Measurements from ENCODE around the gene SEPTIN10.

SEPTIN10 gene

DNA sequence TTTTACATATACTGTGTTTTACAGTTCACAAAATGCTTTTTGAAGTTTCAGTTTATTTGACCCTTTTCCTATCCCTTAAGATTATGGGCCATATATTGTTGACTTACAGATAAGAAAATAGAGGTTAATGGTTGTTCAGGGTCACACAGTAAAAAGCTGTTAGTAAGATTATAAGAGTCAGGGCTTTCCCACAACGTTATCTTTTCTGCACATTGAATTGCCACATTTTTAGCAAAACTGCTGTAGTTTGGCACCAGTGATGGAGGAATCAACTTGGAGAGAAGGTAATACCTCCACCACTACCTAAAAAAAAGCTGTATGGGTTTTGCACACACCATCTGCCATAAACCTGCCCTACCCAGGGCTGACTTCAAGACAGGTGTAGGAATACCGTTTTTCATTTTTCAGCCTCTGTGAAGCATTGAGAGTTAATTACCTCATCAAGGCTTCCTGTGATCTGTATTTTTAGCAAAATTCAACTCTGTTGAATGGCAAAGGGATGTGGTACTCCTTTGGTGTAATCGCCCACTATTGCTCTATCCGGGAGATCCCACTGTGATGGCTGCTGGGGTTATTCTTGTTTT lies 5.4 kb upstream of the SEPTIN10 start:
- Histone ChIP-seq H3K36me3 (ENCODE audit: insufficient read depth, insufficient read length, low read length) (peaks cover 29% of the 10 kb centered on the region), H3K4me3 (ENCODE audit: insufficient read length, low read depth) (no peak overlapping the region), H3K9ac (ENCODE audit: insufficient read length, low read depth) (no peak overlapping the region), H3K27me3 (ENCODE audit: insufficient read depth, insufficient read length) (peaks cover 6% of the 10 kb centered on the region), H3K4me1 (ENCODE audit: insufficient read depth, insufficient read length) (peaks cover 6% of the 10 kb centered on the region), H3K9me3 (ENCODE audit: insufficient read depth, low read length) (no peaks in the 10 kb centered on the region)
- no peak for TF ChIP-seq YY1 (IDR thresholded peaks at IDR 0.05; ENCODE audit: insufficient read depth, insufficient read length)
- no peak for TF ChIP-seq ZNF274 (IDR thresholded peaks at IDR 0.05; ENCODE audit: low read depth, low read length)
- TF ChIP-seq SUZ12 (IDR thresholded peaks at IDR 0.05; ENCODE audit: extremely low read depth, insufficient read depth, insufficient read length): no peak
- no peak for DNase-seq (ENCODE audit: low read depth, low spot score)

DNA sequence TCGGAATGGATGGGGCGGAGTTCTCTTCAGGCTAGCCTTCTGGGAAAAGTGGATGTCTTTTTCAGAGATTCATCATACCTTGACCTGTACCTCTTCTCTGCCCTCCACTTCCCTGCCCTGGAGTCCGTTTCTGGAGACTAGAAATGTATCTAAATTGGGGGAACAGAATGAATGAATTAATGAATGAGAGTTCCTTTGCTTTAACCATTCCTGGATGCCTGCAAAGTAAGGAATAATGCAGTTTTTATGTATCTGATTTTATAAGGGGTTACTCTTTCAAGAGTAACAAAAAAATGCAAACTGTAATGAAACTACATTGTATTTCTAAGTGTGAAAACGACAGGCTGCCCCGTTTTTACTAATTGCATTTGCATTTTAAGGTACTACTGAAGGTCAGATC lies 2.4 kb upstream of the SEPTIN10 start:
- no peak for DNase-seq (ENCODE audit: low read depth, low spot score)
- Histone ChIP-seq H3K9ac (ENCODE audit: insufficient read length, low read depth) (peak overlapping the region; percentile 94), H3K9me3 (ENCODE audit: insufficient read depth, low read length) (no peaks in the 10 kb centered on the region), H3K4me1 (ENCODE audit: insufficient read depth, insufficient read length) (peaks cover 6% of the 10 kb centered on the region), H3K27me3 (ENCODE audit: insufficient read depth, insufficient read length) (peaks cover 6% of the 10 kb centered on the region), H3K36me3 (ENCODE audit: insufficient read depth, insufficient read length, low read length) (peaks cover 29% of the 10 kb centered on the region), H3K4me3 (ENCODE audit: insufficient read length, low read depth) (peak overlapping the region; percentile 83)
- TF ChIP-seq YY1 (IDR thresholded peaks at IDR 0.05; ENCODE audit: insufficient read depth, insufficient read length): no peak
- TF ChIP-seq SUZ12 (IDR thresholded peaks at IDR 0.05; ENCODE audit: extremely low read depth, insufficient read depth, insufficient read length): no peak
- no peak for TF ChIP-seq ZNF274 (IDR thresholded peaks at IDR 0.05; ENCODE audit: low read depth, low read length)

DNA sequence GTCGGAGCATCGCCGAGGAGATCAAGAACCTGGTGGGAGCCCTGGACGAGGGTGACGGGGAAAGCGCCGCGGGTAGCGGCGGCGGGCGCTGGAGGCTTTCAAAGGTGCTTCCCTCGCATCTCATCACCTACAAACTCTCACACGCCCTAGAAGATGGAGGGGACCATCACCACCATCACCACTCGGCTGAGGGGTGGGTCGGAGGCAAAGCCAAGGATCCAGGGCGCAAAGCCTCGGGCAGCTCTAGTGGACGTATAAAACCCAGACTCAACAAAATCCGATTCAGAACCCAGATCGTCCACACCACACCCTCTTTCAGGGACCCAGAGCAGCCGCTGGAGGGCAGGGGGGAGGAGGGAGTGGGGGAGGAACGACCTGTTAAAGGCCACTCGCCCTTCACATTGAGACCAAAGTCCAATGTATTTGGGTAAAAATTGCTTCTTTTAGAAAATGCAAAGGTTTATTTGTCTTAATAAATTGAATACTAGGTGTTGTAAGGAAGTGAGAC lies 1.9 kb upstream of the SEPTIN10 start:
- Histone ChIP-seq H3K4me1 (ENCODE audit: insufficient read depth, insufficient read length) (peaks cover 6% of the 10 kb centered on the region), H3K9ac (ENCODE audit: insufficient read length, low read depth) (peak overlapping the region; percentile 94), H3K4me3 (ENCODE audit: insufficient read length, low read depth) (peak overlapping the region; percentile 83), H3K36me3 (ENCODE audit: insufficient read depth, insufficient read length, low read length) (peaks cover 31% of the 10 kb centered on the region), H3K9me3 (ENCODE audit: insufficient read depth, low read length) (no peaks in the 10 kb centered on the region), H3K27me3 (ENCODE audit: insufficient read depth, insufficient read length) (peaks cover 6% of the 10 kb centered on the region)
- TF ChIP-seq ZNF274 (IDR thresholded peaks at IDR 0.05; ENCODE audit: low read depth, low read length): no peak
- no peak for TF ChIP-seq YY1 (IDR thresholded peaks at IDR 0.05; ENCODE audit: insufficient read depth, insufficient read length)
- no peak for TF ChIP-seq SUZ12 (IDR thresholded peaks at IDR 0.05; ENCODE audit: extremely low read depth, insufficient read depth, insufficient read length)
- no peak for DNase-seq (ENCODE audit: low read depth, low spot score)

DNA sequence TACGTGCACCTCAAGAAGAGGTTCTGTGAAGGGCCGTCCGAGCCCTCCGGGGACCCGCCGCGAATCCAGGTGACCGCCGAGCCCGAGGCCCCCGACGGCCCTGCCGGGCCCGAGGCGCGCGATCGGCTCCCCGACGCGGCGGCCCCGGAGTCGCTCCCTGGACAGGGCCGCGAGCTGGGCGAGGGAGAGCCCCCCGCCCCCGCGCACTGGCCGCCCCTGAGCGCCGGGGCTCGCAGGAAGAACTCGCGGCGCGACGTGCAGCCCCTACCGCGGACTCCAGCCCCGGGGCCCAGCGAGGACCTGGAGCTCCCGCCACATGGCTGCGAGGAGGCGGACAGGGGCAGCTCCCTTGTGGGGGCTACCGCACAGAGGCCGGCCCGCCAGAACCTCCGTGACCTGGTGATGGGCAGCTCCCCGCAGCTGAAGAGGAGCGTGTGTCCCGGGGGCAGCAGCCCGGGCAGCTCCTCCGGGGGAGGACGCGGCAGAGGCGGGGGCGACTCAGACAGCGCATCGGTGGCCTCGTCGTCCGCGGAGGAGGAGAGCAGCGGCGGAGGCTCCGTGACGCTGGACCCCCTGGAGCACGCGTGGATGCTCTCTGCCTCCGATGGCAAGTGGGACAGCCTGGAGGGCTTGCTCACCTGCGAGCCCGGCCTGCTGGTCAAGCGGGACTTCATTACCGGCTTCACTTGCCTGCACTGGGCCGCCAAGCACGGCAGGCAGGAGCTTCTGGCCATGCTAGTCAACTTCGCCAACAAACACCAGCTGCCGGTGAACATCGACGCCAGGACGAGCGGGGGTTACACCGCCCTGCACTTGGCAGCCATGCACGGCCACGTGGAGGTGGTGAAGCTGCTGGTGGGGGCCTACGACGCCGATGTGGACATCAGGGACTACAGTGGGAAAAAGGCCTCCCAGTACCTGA lies 1.2 kb upstream of the SEPTIN10 start:
- TF ChIP-seq ZNF274 (IDR thresholded peaks at IDR 0.05; ENCODE audit: low read depth, low read length) (no peak), YY1 (IDR thresholded peaks at IDR 0.05; ENCODE audit: insufficient read depth, insufficient read length) (no peak), SUZ12 (IDR thresholded peaks at IDR 0.05; ENCODE audit: extremely low read depth, insufficient read depth, insufficient read length) (no peak)
- DNase-seq (ENCODE audit: low read depth, low spot score): no peak
- Histone ChIP-seq H3K27me3 (ENCODE audit: insufficient read depth, insufficient read length) (peaks cover 6% of the 10 kb centered on the region), H3K4me1 (ENCODE audit: insufficient read depth, insufficient read length) (peaks cover 6% of the 10 kb centered on the region), H3K9ac (ENCODE audit: insufficient read length, low read depth) (peak overlapping the region; percentile 94), H3K9me3 (ENCODE audit: insufficient read depth, low read length) (no peaks in the 10 kb centered on the region), H3K4me3 (ENCODE audit: insufficient read length, low read depth) (peak overlapping the region; percentile 83), H3K36me3 (ENCODE audit: insufficient read depth, insufficient read length, low read length) (peaks cover 34% of the 10 kb centered on the region)

DNA sequence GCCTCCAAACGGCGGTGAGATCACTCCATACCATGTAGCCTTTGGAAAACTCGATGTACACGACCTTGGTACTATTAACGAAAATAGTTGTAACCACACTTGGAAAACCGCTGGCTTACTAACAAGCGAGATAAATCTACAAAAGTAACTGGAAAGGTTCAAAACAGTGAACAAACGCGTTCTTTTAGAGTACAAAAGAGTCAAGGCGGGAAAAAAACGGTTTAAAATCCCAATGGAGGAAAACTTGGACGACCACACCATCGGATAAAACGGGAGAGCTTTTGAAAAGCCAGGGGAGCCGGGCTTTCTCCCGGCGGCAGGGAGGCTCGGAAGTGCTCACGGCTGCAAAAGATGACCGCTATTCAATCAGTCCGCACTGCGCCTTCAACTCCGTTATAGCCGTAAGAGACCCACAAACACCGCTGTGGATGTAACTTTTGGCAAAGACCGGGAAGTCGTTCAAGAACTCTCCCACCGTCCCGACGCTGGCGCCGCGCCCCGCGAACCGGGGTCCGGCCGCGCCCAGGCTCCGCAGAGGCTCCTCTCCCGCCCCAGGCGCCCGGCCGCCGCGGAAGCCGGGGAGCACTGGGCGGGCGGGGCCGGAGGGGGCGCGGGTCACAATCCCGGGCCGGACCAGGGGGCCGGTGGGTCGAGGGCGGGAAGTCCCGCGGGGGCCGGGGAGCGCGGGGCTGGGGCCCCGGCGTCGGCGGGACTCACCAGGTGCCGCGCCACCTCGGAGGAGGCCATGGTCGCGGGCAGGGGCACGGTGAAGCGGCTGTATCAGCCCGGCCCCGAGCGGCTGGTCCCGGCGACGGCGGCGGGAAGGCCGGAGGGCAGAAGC lies 465 bp downstream of the SEPTIN10 start:
- Histone ChIP-seq H3K4me3 (ENCODE audit: insufficient read length, low read depth) (peak overlapping the region; percentile 88), H3K9me3 (ENCODE audit: insufficient read depth, low read length) (no peaks in the 10 kb centered on the region), H3K27me3 (ENCODE audit: insufficient read depth, insufficient read length) (peaks cover 6% of the 10 kb centered on the region), H3K36me3 (ENCODE audit: insufficient read depth, insufficient read length, low read length) (peaks cover 31% of the 10 kb centered on the region), H3K4me1 (ENCODE audit: insufficient read depth, insufficient read length) (peaks cover 6% of the 10 kb centered on the region), H3K9ac (ENCODE audit: insufficient read length, low read depth) (peak overlapping the region; percentile 96)
- no peak for DNase-seq (ENCODE audit: low read depth, low spot score)
- no peak for TF ChIP-seq YY1 (IDR thresholded peaks at IDR 0.05; ENCODE audit: insufficient read depth, insufficient read length)
- no peak for TF ChIP-seq ZNF274 (IDR thresholded peaks at IDR 0.05; ENCODE audit: low read depth, low read length)
- TF ChIP-seq SUZ12 (IDR thresholded peaks at IDR 0.05; ENCODE audit: extremely low read depth, insufficient read depth, insufficient read length): no peak

DNA sequence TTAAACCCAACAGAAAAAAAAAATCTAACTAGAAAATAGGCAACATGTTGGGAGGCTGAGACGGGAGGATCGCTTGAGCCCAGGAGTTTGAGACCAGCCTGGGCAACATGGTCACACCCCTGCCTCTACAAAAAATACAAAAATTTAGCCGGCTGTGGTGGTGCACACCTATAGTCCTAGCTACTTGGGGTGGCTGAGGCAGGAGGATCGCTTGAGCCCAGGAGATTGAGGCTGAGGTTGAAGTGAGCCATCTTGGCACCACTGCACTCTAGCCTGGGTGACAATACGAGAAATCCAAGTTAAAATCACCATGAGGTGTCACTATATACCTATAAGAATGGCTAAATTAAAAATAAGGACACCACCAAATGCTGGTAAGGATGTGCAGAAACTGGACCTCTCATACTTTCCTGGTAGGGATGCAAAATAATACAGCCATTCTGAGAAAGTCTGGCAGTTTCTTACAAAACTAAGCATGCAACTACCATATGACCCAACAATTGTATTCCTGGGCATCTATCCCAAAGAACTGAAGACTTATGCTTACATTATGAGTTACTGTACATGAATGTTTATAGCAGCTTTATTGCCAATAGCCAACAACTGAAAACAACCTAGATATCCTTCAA lies 2.2 kb downstream of the SEPTIN10 start:
- Histone ChIP-seq H3K4me3 (ENCODE audit: insufficient read length, low read depth) (no peak overlapping the region), H3K27me3 (ENCODE audit: insufficient read depth, insufficient read length) (peaks cover 6% of the 10 kb centered on the region), H3K9ac (ENCODE audit: insufficient read length, low read depth) (no peak overlapping the region), H3K36me3 (ENCODE audit: insufficient read depth, insufficient read length, low read length) (peaks cover 16% of the 10 kb centered on the region), H3K9me3 (ENCODE audit: insufficient read depth, low read length) (no peaks in the 10 kb centered on the region), H3K4me1 (ENCODE audit: insufficient read depth, insufficient read length) (peaks cover 4% of the 10 kb centered on the region)
- DNase-seq (ENCODE audit: low read depth, low spot score): no peak
- TF ChIP-seq SUZ12 (IDR thresholded peaks at IDR 0.05; ENCODE audit: extremely low read depth, insufficient read depth, insufficient read length): no peak
- TF ChIP-seq ZNF274 (IDR thresholded peaks at IDR 0.05; ENCODE audit: low read depth, low read length): no peak
- TF ChIP-seq YY1 (IDR thresholded peaks at IDR 0.05; ENCODE audit: insufficient read depth, insufficient read length): no peak

All from NT2/D1 (cell line).